Pons (tissue), 1 donor: ENCODE measurements around the gene CDC14B.

Experiments used
- DNase-seq: peaks from one replicate; pipeline ENCODE4 v3.0.0-alpha.2; 2016; ENCODE audit warnings: low spot score

The CDC14B gene

GRCh38 chr9:96483733-96484390, 135.8 kb downstream of the CDC14B start:
- no peak for DNase-seq

- no peak for DNase-seq
Observed at GRCh38 chr9:96483197-96483596, 136.4 kb downstream of the CDC14B start.

GRCh38 chr9:96482476-96482875, 137.2 kb downstream of the CDC14B start:
- no peak for DNase-seq

DNA sequence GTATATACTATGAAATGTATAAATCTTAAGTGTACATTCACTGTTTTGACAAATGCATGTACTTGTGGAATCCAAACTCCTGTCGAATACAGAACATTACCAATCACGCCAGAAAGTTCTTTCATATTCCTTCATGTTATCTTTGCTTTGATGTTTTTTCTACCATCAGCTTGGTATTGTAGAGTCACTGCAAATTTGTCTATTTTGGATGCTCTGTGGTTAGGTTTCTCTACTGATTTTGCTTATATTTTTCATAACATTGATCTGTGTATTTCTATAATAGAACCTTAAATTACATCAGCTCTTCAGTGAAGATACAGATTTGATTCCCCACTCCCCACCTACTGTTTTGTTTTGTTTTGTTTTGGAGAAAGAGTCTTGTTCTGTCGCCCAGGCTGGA, 138.9 kb downstream of the CDC14B start:
- no peak for DNase-seq

DNA sequence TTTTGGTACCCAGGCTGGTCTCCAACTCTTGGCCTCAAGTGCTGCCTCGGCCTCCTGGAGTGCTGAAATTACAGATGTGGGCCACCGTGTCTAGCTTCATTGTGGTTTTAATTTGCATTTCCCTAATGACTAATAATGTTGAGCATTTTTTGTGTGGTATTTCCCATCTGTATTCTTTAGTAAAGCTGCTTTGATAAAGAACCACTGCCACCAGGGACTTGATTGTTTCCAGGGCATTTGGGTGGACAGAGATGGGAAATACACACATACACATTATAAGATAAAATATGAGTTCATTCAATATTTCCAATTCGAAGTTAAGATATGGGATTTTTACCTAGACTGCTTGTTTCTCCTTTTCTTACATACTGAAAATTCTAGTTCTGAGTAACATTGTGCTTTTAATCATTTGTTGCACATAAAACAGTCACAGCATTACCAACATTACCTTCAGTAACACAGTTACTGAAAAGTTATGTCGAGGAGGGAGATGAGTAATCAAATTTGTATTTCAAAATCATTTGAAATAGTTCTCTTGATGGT, 140.7 kb downstream of the CDC14B start:
- DNase-seq = no peak

DNA sequence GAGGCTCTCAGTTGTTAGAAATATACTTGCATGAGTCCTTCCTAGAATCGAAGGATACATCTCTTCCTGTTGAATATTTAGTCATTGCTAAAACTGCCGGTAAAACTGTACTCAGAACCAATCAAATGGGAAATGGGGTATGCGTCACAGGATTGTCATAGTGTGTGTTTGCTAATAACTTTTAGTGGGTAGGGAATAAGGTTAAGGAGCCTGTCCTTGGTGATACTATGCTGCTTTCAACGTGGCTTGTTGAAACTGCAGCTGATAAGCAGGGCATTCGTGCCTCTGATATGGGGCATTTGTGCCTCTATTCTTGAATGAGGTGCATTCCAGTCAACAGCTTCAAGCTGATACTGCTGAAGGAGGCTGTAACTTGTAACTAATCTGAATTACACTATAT, 143.1 kb downstream of the CDC14B start:
- no peak for DNase-seq

DNA sequence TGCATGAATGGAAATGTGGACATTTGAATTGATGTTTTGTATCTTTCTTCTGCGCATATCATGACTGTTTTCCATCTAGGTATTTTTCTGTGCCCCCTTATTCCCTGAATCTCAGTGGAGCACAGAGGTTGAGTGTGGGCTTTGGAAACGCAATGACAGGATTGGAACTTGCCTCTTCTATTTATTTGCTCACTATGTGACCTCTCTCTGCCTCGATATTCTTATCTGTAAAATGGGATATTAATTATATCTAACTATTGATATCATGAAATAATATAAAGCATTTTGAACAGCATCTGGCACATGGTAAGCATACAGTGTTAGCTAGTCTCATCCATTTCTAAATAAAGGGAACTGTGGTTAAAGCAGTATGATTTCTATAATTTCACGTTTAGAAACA, 143.6 kb downstream of the CDC14B start:
- no peak for DNase-seq

- DNase-seq = no peak
Observed at GRCh38 chr9:96467784-96468183, 151.9 kb downstream of the CDC14B start.

GRCh38 chr9:96464426-96464825, 155.2 kb downstream of the CDC14B start:
- no peak for DNase-seq

- DNase-seq = no peak
Observed at GRCh38 chr9:96462541-96462940, 157.1 kb downstream of the CDC14B start.

DNA sequence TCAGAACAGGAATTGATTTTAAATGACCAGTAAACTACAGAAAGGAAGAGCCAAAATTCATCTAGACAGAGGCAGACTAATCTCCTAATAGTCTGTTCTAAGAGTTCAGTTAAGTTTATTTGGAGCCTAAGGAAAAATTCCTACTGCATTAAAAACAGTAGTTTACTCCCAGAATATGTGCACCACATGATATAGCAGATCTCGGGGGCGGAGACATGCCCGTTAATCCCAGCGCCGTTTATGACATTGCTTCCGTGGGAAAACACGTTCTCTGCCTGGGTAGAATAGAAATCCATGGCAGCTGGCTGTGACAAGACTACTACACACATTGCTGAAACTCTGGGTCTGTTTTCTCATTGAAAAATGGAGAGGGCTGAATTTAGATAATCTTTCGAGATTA, 158.3 kb downstream of the CDC14B start:
- DNase-seq = no peak

DNA sequence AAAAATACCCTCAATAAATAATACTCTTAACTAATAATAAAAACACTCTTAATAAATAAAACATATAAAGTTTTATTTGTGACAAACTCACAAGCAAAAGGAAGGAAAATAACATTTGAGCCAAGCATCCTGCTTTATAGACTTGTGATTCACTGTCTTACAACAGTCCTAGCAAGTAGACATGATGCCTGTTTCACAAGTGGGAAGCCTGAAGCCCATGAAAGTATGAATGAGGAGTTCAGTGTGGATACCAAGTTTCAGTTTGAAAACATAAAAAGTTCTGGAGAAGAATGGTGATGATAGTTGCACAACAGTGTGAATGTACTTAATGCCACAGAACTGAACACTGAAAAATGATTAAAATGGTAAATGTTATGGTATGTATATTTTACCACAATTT, 158.8 kb downstream of the CDC14B start:
- no peak for DNase-seq

- DNase-seq = no peak
Observed at GRCh38 chr9:96460470-96460869, 159.2 kb downstream of the CDC14B start.

DNA sequence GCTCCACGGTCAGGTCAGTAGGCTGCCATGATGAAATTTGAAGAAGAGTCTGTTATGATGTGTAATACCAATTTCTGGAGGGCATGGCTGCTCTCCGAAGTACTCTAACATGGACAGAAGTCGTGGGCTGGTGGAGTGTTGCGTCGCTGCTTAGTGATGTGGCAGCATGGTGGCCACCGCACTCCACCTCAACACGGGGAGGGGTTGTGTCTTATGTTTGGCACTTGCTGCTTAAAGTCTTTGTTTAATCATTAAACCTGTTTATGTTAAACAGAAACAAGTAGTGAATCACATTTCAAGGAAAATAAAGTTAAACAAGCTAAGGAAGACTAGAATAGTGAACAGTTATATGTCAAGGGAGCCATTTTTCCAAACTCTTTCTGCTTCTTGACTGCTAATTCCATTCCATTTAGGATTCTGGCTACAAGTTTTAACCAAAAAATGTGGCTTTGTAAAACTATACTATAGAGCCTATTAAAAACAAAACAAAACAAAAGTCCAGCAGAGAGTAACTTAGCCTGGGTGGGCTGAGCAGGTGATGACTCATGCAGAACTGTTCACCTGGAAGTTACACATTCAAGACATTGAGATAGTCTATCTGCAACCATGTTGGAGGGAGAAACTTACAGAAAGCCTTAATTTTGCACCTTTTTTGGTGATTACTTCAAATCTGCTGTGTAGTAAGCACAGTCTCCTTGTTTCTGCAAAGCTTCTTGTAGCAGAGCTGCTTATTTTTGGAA, 160.2 kb downstream of the CDC14B start:
- no peak for DNase-seq

- no peak for DNase-seq
Observed at GRCh38 chr9:96458226-96458625, 161.4 kb downstream of the CDC14B start.

- DNase-seq = no peak
Observed at GRCh38 chr9:96457266-96457665, 162.4 kb downstream of the CDC14B start.

GRCh38 chr9:96453625-96454024, 166.0 kb downstream of the CDC14B start:
- peak; percentile 87 for DNase-seq

GRCh38 chr9:96450613-96451528, 168.8 kb downstream of the CDC14B start:
- peak; percentile 41 for DNase-seq
